ENCODE data around the gene CHIA.

DNA sequence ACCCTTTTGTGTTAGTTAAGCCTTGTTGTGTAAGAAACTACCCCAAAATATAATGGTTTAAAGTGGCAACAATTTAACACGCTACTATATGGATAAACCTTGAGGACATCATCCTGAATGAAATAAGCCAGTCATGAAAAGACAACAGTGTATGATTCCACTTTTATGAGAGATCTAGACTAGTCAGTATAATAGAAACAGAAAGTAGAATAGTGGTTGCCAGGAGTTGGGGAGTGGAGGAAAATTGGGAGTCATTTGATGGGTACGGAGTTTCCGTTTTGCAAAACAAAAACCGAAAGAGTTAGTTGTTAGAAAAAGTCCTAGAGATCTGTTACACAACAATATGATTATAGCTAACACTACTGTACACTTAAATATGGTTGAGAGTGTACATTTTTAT is 16.0 kb upstream of the CHIA start:
- no peak for TF ChIP-seq ZNF274 (IDR thresholded peaks at IDR 0.05; ENCODE audit: low read depth, low read length)
- no peak for TF ChIP-seq SP1 (IDR thresholded peaks at IDR 0.05; ENCODE audit: low read depth)
- no peak for TF ChIP-seq POLR2A (IDR thresholded peaks at IDR 0.05; ENCODE audit: borderline replicate concordance, extremely low read depth, insufficient read depth, insufficient read length)
- TF ChIP-seq, protein P1, sequence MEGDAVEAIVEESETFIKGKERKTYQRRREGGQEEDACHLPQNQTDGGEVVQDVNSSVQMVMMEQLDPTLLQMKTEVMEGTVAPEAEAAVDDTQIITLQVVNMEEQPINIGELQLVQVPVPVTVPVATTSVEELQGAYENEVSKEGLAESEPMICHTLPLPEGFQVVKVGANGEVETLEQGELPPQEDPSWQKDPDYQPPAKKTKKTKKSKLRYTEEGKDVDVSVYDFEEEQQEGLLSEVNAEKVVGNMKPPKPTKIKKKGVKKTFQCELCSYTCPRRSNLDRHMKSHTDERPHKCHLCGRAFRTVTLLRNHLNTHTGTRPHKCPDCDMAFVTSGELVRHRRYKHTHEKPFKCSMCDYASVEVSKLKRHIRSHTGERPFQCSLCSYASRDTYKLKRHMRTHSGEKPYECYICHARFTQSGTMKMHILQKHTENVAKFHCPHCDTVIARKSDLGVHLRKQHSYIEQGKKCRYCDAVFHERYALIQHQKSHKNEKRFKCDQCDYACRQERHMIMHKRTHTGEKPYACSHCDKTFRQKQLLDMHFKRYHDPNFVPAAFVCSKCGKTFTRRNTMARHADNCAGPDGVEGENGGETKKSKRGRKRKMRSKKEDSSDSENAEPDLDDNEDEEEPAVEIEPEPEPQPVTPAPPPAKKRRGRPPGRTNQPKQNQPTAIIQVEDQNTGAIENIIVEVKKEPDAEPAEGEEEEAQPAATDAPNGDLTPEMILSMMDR (IDR thresholded peaks at IDR 0.05 in 2 of 3, conservative IDR thresholded peaks at IDR 0.05 in 1 of 3; ENCODE audit: borderline replicate concordance in 1 of 3, insufficient read depth in 1 of 3, low read depth in 2 of 3, low read length in 2 of 3): no peak

Data from HCT116 (cell line).